Embryonic facial prominence (tissue), 1 donor: ENCODE data around the gene SLC37A3.
"Not testable (repeated sequence)": the region's sequence is repeated elsewhere in the genome, so short reads cannot be mapped to it uniquely, and the experiment has no call there.

Source experiments
- DNase-seq: peaks from one replicate; pipeline ENCODE4 v3.0.0-alpha.2; 2016; ENCODE audit errors: extremely low spot score

Gene SLC37A3

GRCh38 chr7:140314573-140315480 lies 83.5 kb downstream of the SLC37A3 start:
- no peak for DNase-seq

GRCh38 chr7:140312141-140312846 lies 86.0 kb downstream of the SLC37A3 start:
- no peak for DNase-seq

GRCh38 chr7:140311128-140311527 lies 87.2 kb downstream of the SLC37A3 start:
- DNase-seq = not testable (repeated sequence)

GRCh38 chr7:140310337-140311002 lies 87.9 kb downstream of the SLC37A3 start:
- DNase-seq = no peak

- DNase-seq = no peak
Observed at GRCh38 chr7:140308060-140308459, 90.3 kb downstream of the SLC37A3 start.

GRCh38 chr7:140304191-140304799 lies 94.0 kb downstream of the SLC37A3 start:
- no peak for DNase-seq

- DNase-seq = no peak
Observed at GRCh38 chr7:140300243-140301136, 97.8 kb downstream of the SLC37A3 start.

GRCh38 chr7:140298213-140298612 lies 100.1 kb downstream of the SLC37A3 start:
- no peak for DNase-seq

GRCh38 chr7:140297192-140297591 lies 101.1 kb downstream of the SLC37A3 start:
- DNase-seq = no peak

- no peak for DNase-seq
Observed at GRCh38 chr7:140295224-140295738, 103.0 kb downstream of the SLC37A3 start.

- DNase-seq = no peak
Observed at GRCh38 chr7:140294454-140294853, 103.9 kb downstream of the SLC37A3 start.

- no peak for DNase-seq
Observed at GRCh38 chr7:140292438-140292837, 105.9 kb downstream of the SLC37A3 start.

GRCh38 chr7:140289804-140290203 lies 108.5 kb downstream of the SLC37A3 start:
- DNase-seq = no peak

GRCh38 chr7:140287988-140288387 lies 110.3 kb downstream of the SLC37A3 start:
- no peak for DNase-seq

GRCh38 chr7:140285938-140286337 lies 112.4 kb downstream of the SLC37A3 start:
- DNase-seq = no peak

GRCh38 chr7:140284062-140284461 lies 114.3 kb downstream of the SLC37A3 start:
- no peak for DNase-seq
